AG09319 (cell line): Measurements from ENCODE around the gene TMEM204.

ENCODE experiments used
- DNase-seq: peaks from one replicate; pipeline ENCODE4 v3.0.0-alpha.2; 2010; ENCODE audit warnings: low read depth; ENCODE audit errors: extremely low read depth
- TF ChIP-seq, protein P1 (sequence below): IDR thresholded peaks from 2 replicates; pipeline ENCODE4 v1.5.1; 2011; ENCODE audit warnings: low read depth, mild to moderate bottlenecking, inconsistent platforms, low read length, moderate library complexity

The TMEM204 gene

GRCh38 chr16:1512774-1513173, 20.7 kb upstream of the TMEM204 start:
- no peak for DNase-seq
- TF ChIP-seq, protein P1, sequence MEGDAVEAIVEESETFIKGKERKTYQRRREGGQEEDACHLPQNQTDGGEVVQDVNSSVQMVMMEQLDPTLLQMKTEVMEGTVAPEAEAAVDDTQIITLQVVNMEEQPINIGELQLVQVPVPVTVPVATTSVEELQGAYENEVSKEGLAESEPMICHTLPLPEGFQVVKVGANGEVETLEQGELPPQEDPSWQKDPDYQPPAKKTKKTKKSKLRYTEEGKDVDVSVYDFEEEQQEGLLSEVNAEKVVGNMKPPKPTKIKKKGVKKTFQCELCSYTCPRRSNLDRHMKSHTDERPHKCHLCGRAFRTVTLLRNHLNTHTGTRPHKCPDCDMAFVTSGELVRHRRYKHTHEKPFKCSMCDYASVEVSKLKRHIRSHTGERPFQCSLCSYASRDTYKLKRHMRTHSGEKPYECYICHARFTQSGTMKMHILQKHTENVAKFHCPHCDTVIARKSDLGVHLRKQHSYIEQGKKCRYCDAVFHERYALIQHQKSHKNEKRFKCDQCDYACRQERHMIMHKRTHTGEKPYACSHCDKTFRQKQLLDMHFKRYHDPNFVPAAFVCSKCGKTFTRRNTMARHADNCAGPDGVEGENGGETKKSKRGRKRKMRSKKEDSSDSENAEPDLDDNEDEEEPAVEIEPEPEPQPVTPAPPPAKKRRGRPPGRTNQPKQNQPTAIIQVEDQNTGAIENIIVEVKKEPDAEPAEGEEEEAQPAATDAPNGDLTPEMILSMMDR, result no peak

GRCh38 chr16:1514507-1514906, 19.0 kb upstream of the TMEM204 start:
- TF ChIP-seq, protein P1, result no peak
- DNase-seq, result no peak

- TF ChIP-seq, protein P1, result no peak
- DNase-seq, result no peak
These were observed 14.8 kb upstream of the TMEM204 start for GRCh38 chr16:1518626-1519135.

GRCh38 chr16:1519831-1520230, 13.6 kb upstream of the TMEM204 start:
- TF ChIP-seq, protein P1, result no peak
- DNase-seq, result no peak

GRCh38 chr16:1520461-1520860, 13.0 kb upstream of the TMEM204 start:
- TF ChIP-seq, protein P1, result no peak
- no peak for DNase-seq

GRCh38 chr16:1523581-1524245, 9.8 kb upstream of the TMEM204 start:
- TF ChIP-seq, protein P1, result no peak

DNA sequence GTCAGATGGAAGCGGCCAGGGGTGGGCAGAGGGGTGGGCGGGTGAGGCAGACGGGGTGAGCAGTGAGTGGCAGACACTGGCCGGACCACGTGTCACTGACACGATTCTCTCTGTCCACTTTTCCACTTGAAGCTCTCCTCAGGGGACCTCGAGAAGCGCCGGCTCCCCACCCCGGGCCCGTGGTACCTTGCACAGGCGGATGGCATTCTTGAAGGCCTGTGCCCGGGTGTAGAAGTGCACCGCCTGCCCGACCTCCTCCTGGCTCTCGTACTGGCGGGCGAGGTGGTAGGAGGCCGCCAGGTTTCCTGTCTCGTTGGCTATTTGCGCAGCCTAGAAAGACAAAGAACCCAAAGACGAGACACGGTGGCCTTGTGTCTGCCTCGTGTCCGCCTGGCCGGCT, 9.1 kb upstream of the TMEM204 start:
- TF ChIP-seq, protein P1, result no peak
- no peak for DNase-seq

More at GRCh38 chr16:1523581-1524245, 9.8 kb upstream of the TMEM204 start:
- DNase-seq, result no peak
